HEK293 (cell line): ENCODE measurements around the gene PAIP2.

Experiments
- FEZF1 ChIP-seq: fragments of 450-650 bp; formaldehyde crosslinking; IDR thresholded peaks from 2 replicates; pipeline ENCODE4 v1.5.1; 2016; ENCODE audit warnings: missing biosample characterization, missing genetic modification characterization
- GFI1B ChIP-seq: fragments of 450-650 bp; formaldehyde crosslinking; IDR thresholded peaks from 2 replicates; pipeline ENCODE4 v1.5.1; 2016; ENCODE audit warnings: missing biosample characterization, missing genetic modification characterization
- GLI4 ChIP-seq: fragments of 450-650 bp; formaldehyde crosslinking; IDR thresholded peaks from 2 replicates; pipeline ENCODE4 v1.5.1; 2016; ENCODE audit warnings: missing biosample characterization, missing genetic modification characterization
- INSM2 ChIP-seq: fragments of 450-650 bp; formaldehyde crosslinking; IDR thresholded peaks from 2 replicates; pipeline ENCODE4 v1.5.1; 2016; ENCODE audit warnings: missing biosample characterization, missing genetic modification characterization
- KLF16 ChIP-seq: fragments of 450-650 bp; formaldehyde crosslinking; IDR thresholded peaks from 2 replicates; pipeline ENCODE4 v1.5.1; 2017; ENCODE audit warnings: missing biosample characterization, missing genetic modification characterization
- PBX3 ChIP-seq: sonication (generic); formaldehyde crosslinking; IDR thresholded peaks from 2 replicates; pipeline ENCODE4 v1.8.1; 2022; ENCODE audit warnings: mild to moderate bottlenecking, moderate library complexity, missing genetic modification reagents
- SALL2 ChIP-seq: fragments of 450-650 bp; formaldehyde crosslinking; IDR thresholded peaks from 2 replicates; pipeline ENCODE4 v1.5.0; 2017; ENCODE audit warnings: missing biosample characterization, mild to moderate bottlenecking, missing genetic modification characterization, borderline replicate concordance
- SP3 ChIP-seq: fragments of 450-650 bp; formaldehyde crosslinking; IDR thresholded peaks from 2 replicates; pipeline ENCODE4 v1.5.1; 2016; ENCODE audit warnings: missing biosample characterization, missing genetic modification characterization
- ZBTB20 ChIP-seq: fragments of 450-650 bp; formaldehyde crosslinking; IDR thresholded peaks from 2 replicates; pipeline ENCODE4 v1.5.1; 2016; ENCODE audit warnings: missing biosample characterization, missing genetic modification characterization
- ZFHX2 ChIP-seq: fragments of 450-650 bp; formaldehyde crosslinking; conservative IDR thresholded peaks from 2 replicates; pipeline ENCODE4 v1.5.1; 2016; ENCODE audit warnings: missing biosample characterization, missing genetic modification characterization
- ZFP69B ChIP-seq: fragments of 450-650 bp; formaldehyde crosslinking; IDR thresholded peaks from 2 replicates; pipeline ENCODE4 v1.5.1; 2016; ENCODE audit warnings: missing biosample characterization, missing genetic modification characterization
- ZNF157 ChIP-seq: fragments of 450-650 bp; formaldehyde crosslinking; IDR thresholded peaks from 2 replicates; pipeline ENCODE4 v1.5.1; 2016; ENCODE audit warnings: missing biosample characterization, missing genetic modification characterization
- ZNF239 ChIP-seq: fragments of 450-650 bp; formaldehyde crosslinking; IDR thresholded peaks from 2 replicates; pipeline ENCODE4 v1.5.1; 2016; ENCODE audit warnings: missing biosample characterization, missing genetic modification characterization
- ZNF354C ChIP-seq: fragments of 450-650 bp; formaldehyde crosslinking; IDR thresholded peaks from 2 replicates; pipeline ENCODE4 v1.5.1; 2016; ENCODE audit warnings: missing biosample characterization, missing genetic modification characterization, low read depth, borderline replicate concordance
- ZNF501 ChIP-seq: fragments of 450-650 bp; formaldehyde crosslinking; IDR thresholded peaks from 2 replicates; pipeline ENCODE4 v1.5.1; 2016; ENCODE audit warnings: missing biosample characterization, missing genetic modification characterization
- ZNF561 ChIP-seq: fragments of 450-650 bp; IDR thresholded peaks from 2 replicates; pipeline ENCODE4 v1.5.1; 2018; ENCODE audit warnings: missing biosample characterization, missing genetic modification characterization, borderline replicate concordance
- ZNF571 ChIP-seq: fragments of 450-650 bp; formaldehyde crosslinking; IDR thresholded peaks from 2 replicates; pipeline ENCODE4 v1.5.0; 2017; ENCODE audit warnings: missing biosample characterization, missing genetic modification characterization
- ZNF621 ChIP-seq: fragments of 450-650 bp; formaldehyde crosslinking; IDR thresholded peaks from 2 replicates; pipeline ENCODE4 v1.5.1; 2017; ENCODE audit warnings: missing biosample characterization, missing genetic modification characterization
- ZNF777 ChIP-seq: fragments of 450-650 bp; formaldehyde crosslinking; IDR thresholded peaks from 2 replicates; pipeline ENCODE4 v1.5.1; 2017; ENCODE audit warnings: missing biosample characterization, missing genetic modification characterization, borderline replicate concordance
- ZNF791 ChIP-seq: fragments of 450-650 bp; formaldehyde crosslinking; IDR thresholded peaks from 2 replicates; pipeline ENCODE4 v1.5.1; 2016; ENCODE audit warnings: missing biosample characterization, missing genetic modification characterization
- ZNF837 ChIP-seq: fragments of 450-650 bp; formaldehyde crosslinking; IDR thresholded peaks from 2 replicates; pipeline ENCODE4 v1.5.1; 2016; ENCODE audit warnings: missing biosample characterization, missing genetic modification characterization
- ZSCAN16 ChIP-seq: fragments of 450-650 bp; formaldehyde crosslinking; IDR thresholded peaks from 2 replicates; pipeline ENCODE4 v1.5.1; 2016; ENCODE audit warnings: missing biosample characterization, missing genetic modification characterization
- ZSCAN4 ChIP-seq: fragments of 450-650 bp; formaldehyde crosslinking; IDR thresholded peaks from 2 replicates; pipeline ENCODE4 v1.5.1; 2017; ENCODE audit warnings: missing biosample characterization, missing genetic modification characterization
- ZSCAN5A ChIP-seq: fragments of 450-650 bp; formaldehyde crosslinking; IDR thresholded peaks from 2 replicates; pipeline ENCODE4 v1.5.1; 2016; ENCODE audit warnings: missing biosample characterization, missing genetic modification characterization
- TF ChIP-seq, protein P1 (sequence below): fragments of 450-650 bp; formaldehyde crosslinking; IDR thresholded peaks from 2 replicates; pipeline ENCODE4 v1.5.1; 2016; ENCODE audit warnings: missing biosample characterization, missing genetic modification characterization, low read depth
- TF ChIP-seq, protein P2 (sequence below): fragments of 450-650 bp; formaldehyde crosslinking; IDR thresholded peaks from 2 replicates; pipeline ENCODE4 v1.5.1; 2016; ENCODE audit warnings: missing biosample characterization, missing genetic modification characterization
- TF ChIP-seq, protein P3 (sequence below): fragments of 450-650 bp; formaldehyde crosslinking; IDR thresholded peaks from 2 replicates; pipeline ENCODE4 v1.5.1; 2016; ENCODE audit warnings: missing biosample characterization, missing genetic modification characterization
- TF ChIP-seq, protein P4 (sequence below): fragments of 450-650 bp; formaldehyde crosslinking; IDR thresholded peaks from 2 replicates; pipeline ENCODE4 v1.5.1; 2016; ENCODE audit warnings: missing biosample characterization, missing genetic modification characterization

The PAIP2 gene

DNA sequence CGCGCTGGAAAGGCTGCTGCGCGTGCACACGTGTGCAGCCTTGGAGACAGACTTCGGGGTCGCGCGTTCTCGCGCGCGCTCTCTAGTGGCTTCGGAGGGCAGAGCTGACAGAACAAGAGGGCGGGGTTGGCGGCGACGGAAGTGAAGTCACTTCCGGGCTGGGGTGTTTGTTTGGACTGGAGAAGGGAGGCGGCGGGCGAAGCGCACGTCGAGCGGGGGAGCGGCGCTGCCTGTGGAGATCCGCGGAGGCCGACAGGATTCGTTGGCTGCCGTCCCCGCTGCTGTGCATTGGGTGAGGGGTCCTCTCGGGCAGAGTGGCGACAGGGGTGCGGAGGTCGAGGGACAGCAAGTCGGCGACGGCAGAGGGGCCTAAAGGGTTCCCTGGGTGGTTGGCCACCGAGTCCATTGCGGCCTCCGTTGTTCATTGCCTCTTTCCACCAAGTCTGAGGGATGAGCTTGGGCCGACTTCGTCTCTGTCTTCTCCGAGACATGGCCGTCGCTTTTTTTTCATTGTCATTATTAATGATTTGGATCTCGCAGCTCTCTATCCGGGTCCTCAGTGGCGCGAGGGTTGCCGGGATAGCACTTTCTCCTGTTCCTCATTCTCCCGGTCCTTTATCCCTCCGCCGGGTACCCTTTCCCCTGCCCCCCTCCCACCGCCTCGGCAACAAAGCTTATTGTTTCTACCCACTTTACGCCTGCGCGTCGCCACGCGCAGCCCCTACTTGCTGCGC lies at the start of gene PAIP2 (continued):
- TF ChIP-seq INSM2 (tag by site-specific recombination) (peak; percentile 39), GLI4 (tag by site-specific recombination) (peak; percentile 100), ZNF239 (tag by site-specific recombination) (peak; percentile 84; the same call in 1 of the 2 replicates), ZNF791 (peak; percentile 76; the same call in 1 of the 2 replicates), SP3 (peak; percentile 83), ZNF561 (peak; percentile 81; the same call in 1 of the 2 replicates), ZNF571 (tag by site-specific recombination) (no peak), ZSCAN16 (tag by site-specific recombination) (peak; percentile 77; the same call in 1 of the 2 replicates), ZSCAN5A (tag by site-specific recombination) (peak; percentile 95), GFI1B (tag by site-specific recombination) (peak; percentile 55; the same call in 1 of the 2 replicates), ZBTB20 (peak; percentile 94), ZNF621 (no peak), ZFHX2 (tag by site-specific recombination) (peak; percentile 95), ZNF837 (tag by site-specific recombination) (0 out of 2 replicates have a peak, but pooled peaks have one; percentile 60), ZNF354C (tag by site-specific recombination) (no peak), ZNF777 (tag by site-specific recombination) (peak; percentile 100), PBX3 (CRISPR knock-in tag) (peak; percentile 48; the same call in 1 of the 2 replicates), ZNF501 (tag by site-specific recombination) (peak; percentile 100), FEZF1 (tag by site-specific recombination) (0 out of 2 replicates have a peak, but pooled peaks have one; percentile 6), KLF16 (peak; percentile 95), ZSCAN4 (peak; percentile 58; the same call in 1 of the 2 replicates), ZFP69B (tag by site-specific recombination) (peak; percentile 85), SALL2 (no peak), ZNF157 (tag by site-specific recombination) (0 out of 2 replicates have a peak, but pooled peaks have one; percentile 10)
- TF ChIP-seq, protein P1, sequence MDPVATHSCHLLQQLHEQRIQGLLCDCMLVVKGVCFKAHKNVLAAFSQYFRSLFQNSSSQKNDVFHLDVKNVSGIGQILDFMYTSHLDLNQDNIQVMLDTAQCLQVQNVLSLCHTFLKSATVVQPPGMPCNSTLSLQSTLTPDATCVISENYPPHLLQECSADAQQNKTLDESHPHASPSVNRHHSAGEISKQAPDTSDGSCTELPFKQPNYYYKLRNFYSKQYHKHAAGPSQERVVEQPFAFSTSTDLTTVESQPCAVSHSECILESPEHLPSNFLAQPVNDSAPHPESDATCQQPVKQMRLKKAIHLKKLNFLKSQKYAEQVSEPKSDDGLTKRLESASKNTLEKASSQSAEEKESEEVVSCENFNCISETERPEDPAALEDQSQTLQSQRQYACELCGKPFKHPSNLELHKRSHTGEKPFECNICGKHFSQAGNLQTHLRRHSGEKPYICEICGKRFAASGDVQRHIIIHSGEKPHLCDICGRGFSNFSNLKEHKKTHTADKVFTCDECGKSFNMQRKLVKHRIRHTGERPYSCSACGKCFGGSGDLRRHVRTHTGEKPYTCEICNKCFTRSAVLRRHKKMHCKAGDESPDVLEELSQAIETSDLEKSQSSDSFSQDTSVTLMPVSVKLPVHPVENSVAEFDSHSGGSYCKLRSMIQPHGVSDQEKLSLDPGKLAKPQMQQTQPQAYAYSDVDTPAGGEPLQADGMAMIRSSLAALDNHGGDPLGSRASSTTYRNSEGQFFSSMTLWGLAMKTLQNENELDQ: no peak
- TF ChIP-seq, protein P2, sequence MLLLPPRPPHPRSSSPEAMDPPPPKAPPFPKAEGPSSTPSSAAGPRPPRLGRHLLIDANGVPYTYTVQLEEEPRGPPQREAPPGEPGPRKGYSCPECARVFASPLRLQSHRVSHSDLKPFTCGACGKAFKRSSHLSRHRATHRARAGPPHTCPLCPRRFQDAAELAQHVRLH (tag by site-specific recombination): peak; percentile 89
- TF ChIP-seq, protein P3, sequence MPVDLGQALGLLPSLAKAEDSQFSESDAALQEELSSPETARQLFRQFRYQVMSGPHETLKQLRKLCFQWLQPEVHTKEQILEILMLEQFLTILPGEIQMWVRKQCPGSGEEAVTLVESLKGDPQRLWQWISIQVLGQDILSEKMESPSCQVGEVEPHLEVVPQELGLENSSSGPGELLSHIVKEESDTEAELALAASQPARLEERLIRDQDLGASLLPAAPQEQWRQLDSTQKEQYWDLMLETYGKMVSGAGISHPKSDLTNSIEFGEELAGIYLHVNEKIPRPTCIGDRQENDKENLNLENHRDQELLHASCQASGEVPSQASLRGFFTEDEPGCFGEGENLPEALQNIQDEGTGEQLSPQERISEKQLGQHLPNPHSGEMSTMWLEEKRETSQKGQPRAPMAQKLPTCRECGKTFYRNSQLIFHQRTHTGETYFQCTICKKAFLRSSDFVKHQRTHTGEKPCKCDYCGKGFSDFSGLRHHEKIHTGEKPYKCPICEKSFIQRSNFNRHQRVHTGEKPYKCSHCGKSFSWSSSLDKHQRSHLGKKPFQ (tag by site-specific recombination): peak; percentile 66; the same call in 1 of the 2 replicates
- TF ChIP-seq, protein P4, sequence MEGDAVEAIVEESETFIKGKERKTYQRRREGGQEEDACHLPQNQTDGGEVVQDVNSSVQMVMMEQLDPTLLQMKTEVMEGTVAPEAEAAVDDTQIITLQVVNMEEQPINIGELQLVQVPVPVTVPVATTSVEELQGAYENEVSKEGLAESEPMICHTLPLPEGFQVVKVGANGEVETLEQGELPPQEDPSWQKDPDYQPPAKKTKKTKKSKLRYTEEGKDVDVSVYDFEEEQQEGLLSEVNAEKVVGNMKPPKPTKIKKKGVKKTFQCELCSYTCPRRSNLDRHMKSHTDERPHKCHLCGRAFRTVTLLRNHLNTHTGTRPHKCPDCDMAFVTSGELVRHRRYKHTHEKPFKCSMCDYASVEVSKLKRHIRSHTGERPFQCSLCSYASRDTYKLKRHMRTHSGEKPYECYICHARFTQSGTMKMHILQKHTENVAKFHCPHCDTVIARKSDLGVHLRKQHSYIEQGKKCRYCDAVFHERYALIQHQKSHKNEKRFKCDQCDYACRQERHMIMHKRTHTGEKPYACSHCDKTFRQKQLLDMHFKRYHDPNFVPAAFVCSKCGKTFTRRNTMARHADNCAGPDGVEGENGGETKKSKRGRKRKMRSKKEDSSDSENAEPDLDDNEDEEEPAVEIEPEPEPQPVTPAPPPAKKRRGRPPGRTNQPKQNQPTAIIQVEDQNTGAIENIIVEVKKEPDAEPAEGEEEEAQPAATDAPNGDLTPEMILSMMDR (tag by site-specific recombination): peak; percentile 100
